ENCODE measurements around the gene TEX35.

GRCh38 chr1:178541829-178542553, 29.1 kb downstream of the TEX35 start:
- TF ChIP-seq EZH2phosphoT487 (IDR thresholded peaks at IDR 0.05; ENCODE audit: insufficient read depth, low read depth) (no peak), EZH2 (IDR thresholded peaks at IDR 0.05; ENCODE audit: insufficient read depth, poor library complexity, severe bottlenecking) (no peak)

All from GM23248 (cell line).